Glomerular visceral epithelial cell (primary cell): ENCODE measurements around the gene PGF.

Source experiments
- DNase-seq: peaks from one replicate; pipeline ENCODE4 v3.0.0-alpha.2; 2016; ENCODE audit errors: extremely low spot score

The PGF gene

GRCh38 chr14:74898694-74899093, 56.7 kb downstream of the PGF start:
- no peak for DNase-seq

GRCh38 chr14:74898083-74898482, 57.3 kb downstream of the PGF start:
- DNase-seq, result no peak

GRCh38 chr14:74897642-74898041, 57.8 kb downstream of the PGF start:
- no peak for DNase-seq

- no peak for DNase-seq
Measured at GRCh38 chr14:74896400-74896799, 59.0 kb downstream of the PGF start.

GRCh38 chr14:74893614-74894091, 61.7 kb downstream of the PGF start:
- no peak for DNase-seq

- no peak for DNase-seq
Measured at GRCh38 chr14:74892745-74893144, 62.7 kb downstream of the PGF start.

- DNase-seq, result no peak
Measured at GRCh38 chr14:74891870-74892269, 63.5 kb downstream of the PGF start.
